Measurements from ENCODE around the gene DYNC2I2.
"Not testable (repeated sequence)": the region's sequence is repeated elsewhere in the genome, so short reads cannot be mapped to it uniquely, and the experiment has no call there.

The DYNC2I2 gene

GRCh38 chr9:128685636-128686489, 29.2 kb upstream of the DYNC2I2 start:
- DNase-seq, result peak; percentile 64

GRCh38 chr9:128684325-128685199, 27.9 kb upstream of the DYNC2I2 start:
- peak; percentile 91 for DNase-seq

GRCh38 chr9:128684065-128684324, 27.3 kb upstream of the DYNC2I2 start:
- no peak for DNase-seq

- DNase-seq, result peak; percentile 71
Measured at GRCh38 chr9:128683340-128684064, 26.9 kb upstream of the DYNC2I2 start.

- DNase-seq, result no peak
Measured at GRCh38 chr9:128677794-128678193, 21.1 kb upstream of the DYNC2I2 start.

GRCh38 chr9:128675382-128675781, 18.7 kb upstream of the DYNC2I2 start:
- DNase-seq, result no peak

- DNase-seq, result no peak
Measured at GRCh38 chr9:128669786-128670185, 13.1 kb upstream of the DYNC2I2 start.

- DNase-seq, result not testable (repeated sequence)
Measured at GRCh38 chr9:128666481-128666941, 9.9 kb upstream of the DYNC2I2 start.

GRCh38 chr9:128657796-128658195, 1.1 kb upstream of the DYNC2I2 start:
- no peak for DNase-seq

GRCh38 chr9:128657344-128657704, 677 bp upstream of the DYNC2I2 start:
- no peak for DNase-seq

- no peak for DNase-seq
Measured at GRCh38 chr9:128654481-128654880, 2.2 kb downstream of the DYNC2I2 start.

- DNase-seq, result no peak
Measured at GRCh38 chr9:128653908-128654307, 2.7 kb downstream of the DYNC2I2 start.

- no peak for DNase-seq
Measured at GRCh38 chr9:128651798-128652197, 4.8 kb downstream of the DYNC2I2 start.

GRCh38 chr9:128648206-128648605, 8.4 kb downstream of the DYNC2I2 start:
- peak; percentile 72 for DNase-seq

- no peak for DNase-seq
Measured at GRCh38 chr9:128643519-128644300, 12.9 kb downstream of the DYNC2I2 start.

- no peak for DNase-seq
Measured at GRCh38 chr9:128642675-128643245, 13.9 kb downstream of the DYNC2I2 start.

- no peak for DNase-seq
Measured at GRCh38 chr9:128640603-128641002, 16.0 kb downstream of the DYNC2I2 start.

- DNase-seq, result no peak
Measured at GRCh38 chr9:128638580-128638979, 18.1 kb downstream of the DYNC2I2 start.

- no peak for DNase-seq
Measured at GRCh38 chr9:128637656-128638055, 19.0 kb downstream of the DYNC2I2 start.

- DNase-seq, result no peak
Measured at GRCh38 chr9:128636556-128637530, 19.8 kb downstream of the DYNC2I2 start.

- no peak for DNase-seq
Measured at GRCh38 chr9:128636024-128636390, 20.6 kb downstream of the DYNC2I2 start.
